ENCODE data around the gene SLC44A2.
A peak's percentile ranks its signal among the peaks of the same experiment; 100 is the strongest.

The SLC44A2 gene

DNA sequence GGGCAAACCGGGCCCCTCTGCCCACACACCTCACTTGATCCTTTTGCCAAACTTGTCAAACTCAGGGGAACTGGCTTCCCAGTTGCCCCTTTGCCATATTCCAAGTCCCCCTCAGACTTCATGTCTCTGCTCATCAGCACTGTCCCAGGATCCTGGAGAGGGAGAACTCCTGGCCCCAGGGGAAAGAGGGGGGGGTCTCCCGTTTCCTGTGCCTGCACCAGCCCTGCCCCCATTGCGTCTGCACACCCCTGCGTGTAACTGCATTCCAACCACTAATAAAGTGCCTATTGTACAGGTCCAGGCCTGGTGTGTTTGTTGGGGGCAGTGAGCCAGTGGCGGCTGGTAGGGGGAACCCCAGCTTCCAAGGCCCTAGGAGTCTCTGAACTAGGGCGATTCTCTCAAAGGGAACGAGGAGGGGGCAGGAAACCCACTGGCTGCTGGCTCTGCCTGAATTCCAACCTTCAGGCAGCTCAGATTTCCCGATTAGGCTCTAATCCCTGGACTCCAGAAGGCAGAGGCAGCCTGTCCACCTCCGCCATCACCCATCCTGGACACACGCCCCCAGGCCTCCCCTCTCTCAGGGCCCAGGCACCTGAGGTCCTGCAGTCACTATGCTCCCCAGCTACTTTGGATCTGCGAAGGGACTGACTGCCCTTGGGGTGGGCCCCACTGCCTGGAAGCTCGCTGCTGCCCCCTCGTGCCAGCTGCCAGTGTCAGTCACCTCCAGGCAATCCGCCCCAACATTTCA is 19.1 kb downstream of the SLC44A2 start (continued):
- TF ChIP-seq, protein P1, sequence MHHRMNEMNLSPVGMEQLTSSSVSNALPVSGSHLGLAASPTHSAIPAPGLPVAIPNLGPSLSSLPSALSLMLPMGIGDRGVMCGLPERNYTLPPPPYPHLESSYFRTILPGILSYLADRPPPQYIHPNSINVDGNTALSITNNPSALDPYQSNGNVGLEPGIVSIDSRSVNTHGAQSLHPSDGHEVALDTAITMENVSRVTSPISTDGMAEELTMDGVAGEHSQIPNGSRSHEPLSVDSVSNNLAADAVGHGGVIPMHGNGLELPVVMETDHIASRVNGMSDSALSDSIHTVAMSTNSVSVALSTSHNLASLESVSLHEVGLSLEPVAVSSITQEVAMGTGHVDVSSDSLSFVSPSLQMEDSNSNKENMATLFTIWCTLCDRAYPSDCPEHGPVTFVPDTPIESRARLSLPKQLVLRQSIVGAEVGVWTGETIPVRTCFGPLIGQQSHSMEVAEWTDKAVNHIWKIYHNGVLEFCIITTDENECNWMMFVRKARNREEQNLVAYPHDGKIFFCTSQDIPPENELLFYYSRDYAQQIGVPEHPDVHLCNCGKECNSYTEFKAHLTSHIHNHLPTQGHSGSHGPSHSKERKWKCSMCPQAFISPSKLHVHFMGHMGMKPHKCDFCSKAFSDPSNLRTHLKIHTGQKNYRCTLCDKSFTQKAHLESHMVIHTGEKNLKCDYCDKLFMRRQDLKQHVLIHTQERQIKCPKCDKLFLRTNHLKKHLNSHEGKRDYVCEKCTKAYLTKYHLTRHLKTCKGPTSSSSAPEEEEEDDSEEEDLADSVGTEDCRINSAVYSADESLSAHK (tag by site-specific recombination; IDR thresholded peaks at IDR 0.05) = no peak
- TF ChIP-seq ZNF677 (tag by site-specific recombination; IDR thresholded peaks at IDR 0.05) (0 out of 2 replicates have a peak, but pooled peaks have one; percentile 1), ZNF670 (tag by site-specific recombination; IDR thresholded peaks at IDR 0.05; ENCODE audit: low read depth) (no peak), ZNF223 (tag by site-specific recombination; IDR thresholded peaks at IDR 0.05) (peak; percentile 45; the same call in 1 of the 2 replicates), ZNF830 (tag by site-specific recombination; IDR thresholded peaks at IDR 0.05; ENCODE audit: low read depth) (no peak), GFI1B (tag by site-specific recombination; IDR thresholded peaks at IDR 0.05) (no peak), ZNF274 (IDR thresholded peaks at IDR 0.05; ENCODE audit: low read length) (no peak), ZNF274 (tag by site-specific recombination; IDR thresholded peaks at IDR 0.05; ENCODE audit: borderline replicate concordance) (no peak), ZBTB1 (tag by site-specific recombination; IDR thresholded peaks at IDR 0.05) (no peak), ZNF324 (tag by site-specific recombination; IDR thresholded peaks at IDR 0.05) (no peak), ZNF626 (tag by site-specific recombination; IDR thresholded peaks at IDR 0.05) (no peak), ZNF23 (tag by site-specific recombination; IDR thresholded peaks at IDR 0.05; ENCODE audit: borderline replicate concordance) (no peak), OVOL3 (tag by site-specific recombination; IDR thresholded peaks at IDR 0.05) (no peak), ZNF335 (tag by site-specific recombination; conservative IDR thresholded peaks at IDR 0.05) (no peak; the same call in 1 of the 2 replicates), SCRT2 (tag by site-specific recombination; IDR thresholded peaks at IDR 0.05) (no peak), ZSCAN23 (tag by site-specific recombination; IDR thresholded peaks at IDR 0.05) (no peak), ZNF155 (tag by site-specific recombination; IDR thresholded peaks at IDR 0.05) (no peak), ZNF211 (tag by site-specific recombination; IDR thresholded peaks at IDR 0.05; ENCODE audit: low read depth) (no peak), ZNF10 (tag by site-specific recombination; IDR thresholded peaks at IDR 0.05) (peak; percentile 67; the same call in 1 of the 2 replicates), TCF7L2 (IDR thresholded peaks at IDR 0.05; ENCODE audit: borderline replicate concordance, low read depth, low read length) (no peak), ZFHX2 (tag by site-specific recombination; conservative IDR thresholded peaks at IDR 0.05) (peak; percentile 73), GLIS2 (tag by site-specific recombination; IDR thresholded peaks at IDR 0.05) (peak; percentile 91), MZF1 (tag by site-specific recombination; IDR thresholded peaks at IDR 0.05; ENCODE audit: borderline replicate concordance) (no peak), KLF10 (tag by site-specific recombination; IDR thresholded peaks at IDR 0.05) (no peak), YY2 (tag by site-specific recombination; IDR thresholded peaks at IDR 0.05) (no peak), ZNF433 (tag by site-specific recombination; IDR thresholded peaks at IDR 0.05; ENCODE audit: low read depth) (no peak)
- TF ChIP-seq, protein P2, sequence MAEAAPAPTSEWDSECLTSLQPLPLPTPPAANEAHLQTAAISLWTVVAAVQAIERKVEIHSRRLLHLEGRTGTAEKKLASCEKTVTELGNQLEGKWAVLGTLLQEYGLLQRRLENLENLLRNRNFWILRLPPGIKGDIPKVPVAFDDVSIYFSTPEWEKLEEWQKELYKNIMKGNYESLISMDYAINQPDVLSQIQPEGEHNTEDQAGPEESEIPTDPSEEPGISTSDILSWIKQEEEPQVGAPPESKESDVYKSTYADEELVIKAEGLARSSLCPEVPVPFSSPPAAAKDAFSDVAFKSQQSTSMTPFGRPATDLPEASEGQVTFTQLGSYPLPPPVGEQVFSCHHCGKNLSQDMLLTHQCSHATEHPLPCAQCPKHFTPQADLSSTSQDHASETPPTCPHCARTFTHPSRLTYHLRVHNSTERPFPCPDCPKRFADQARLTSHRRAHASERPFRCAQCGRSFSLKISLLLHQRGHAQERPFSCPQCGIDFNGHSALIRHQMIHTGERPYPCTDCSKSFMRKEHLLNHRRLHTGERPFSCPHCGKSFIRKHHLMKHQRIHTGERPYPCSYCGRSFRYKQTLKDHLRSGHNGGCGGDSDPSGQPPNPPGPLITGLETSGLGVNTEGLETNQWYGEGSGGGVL (tag by site-specific recombination; IDR thresholded peaks at IDR 0.05) = no peak
- TF ChIP-seq, protein P3, sequence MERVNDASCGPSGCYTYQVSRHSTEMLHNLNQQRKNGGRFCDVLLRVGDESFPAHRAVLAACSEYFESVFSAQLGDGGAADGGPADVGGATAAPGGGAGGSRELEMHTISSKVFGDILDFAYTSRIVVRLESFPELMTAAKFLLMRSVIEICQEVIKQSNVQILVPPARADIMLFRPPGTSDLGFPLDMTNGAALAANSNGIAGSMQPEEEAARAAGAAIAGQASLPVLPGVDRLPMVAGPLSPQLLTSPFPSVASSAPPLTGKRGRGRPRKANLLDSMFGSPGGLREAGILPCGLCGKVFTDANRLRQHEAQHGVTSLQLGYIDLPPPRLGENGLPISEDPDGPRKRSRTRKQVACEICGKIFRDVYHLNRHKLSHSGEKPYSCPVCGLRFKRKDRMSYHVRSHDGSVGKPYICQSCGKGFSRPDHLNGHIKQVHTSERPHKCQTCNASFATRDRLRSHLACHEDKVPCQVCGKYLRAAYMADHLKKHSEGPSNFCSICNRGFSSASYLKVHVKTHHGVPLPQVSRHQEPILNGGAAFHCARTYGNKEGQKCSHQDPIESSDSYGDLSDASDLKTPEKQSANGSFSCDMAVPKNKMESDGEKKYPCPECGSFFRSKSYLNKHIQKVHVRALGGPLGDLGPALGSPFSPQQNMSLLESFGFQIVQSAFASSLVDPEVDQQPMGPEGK (tag by site-specific recombination; IDR thresholded peaks at IDR 0.05) = peak; percentile 49; the same call in 1 of the 2 replicates
- TF ChIP-seq, protein P4, sequence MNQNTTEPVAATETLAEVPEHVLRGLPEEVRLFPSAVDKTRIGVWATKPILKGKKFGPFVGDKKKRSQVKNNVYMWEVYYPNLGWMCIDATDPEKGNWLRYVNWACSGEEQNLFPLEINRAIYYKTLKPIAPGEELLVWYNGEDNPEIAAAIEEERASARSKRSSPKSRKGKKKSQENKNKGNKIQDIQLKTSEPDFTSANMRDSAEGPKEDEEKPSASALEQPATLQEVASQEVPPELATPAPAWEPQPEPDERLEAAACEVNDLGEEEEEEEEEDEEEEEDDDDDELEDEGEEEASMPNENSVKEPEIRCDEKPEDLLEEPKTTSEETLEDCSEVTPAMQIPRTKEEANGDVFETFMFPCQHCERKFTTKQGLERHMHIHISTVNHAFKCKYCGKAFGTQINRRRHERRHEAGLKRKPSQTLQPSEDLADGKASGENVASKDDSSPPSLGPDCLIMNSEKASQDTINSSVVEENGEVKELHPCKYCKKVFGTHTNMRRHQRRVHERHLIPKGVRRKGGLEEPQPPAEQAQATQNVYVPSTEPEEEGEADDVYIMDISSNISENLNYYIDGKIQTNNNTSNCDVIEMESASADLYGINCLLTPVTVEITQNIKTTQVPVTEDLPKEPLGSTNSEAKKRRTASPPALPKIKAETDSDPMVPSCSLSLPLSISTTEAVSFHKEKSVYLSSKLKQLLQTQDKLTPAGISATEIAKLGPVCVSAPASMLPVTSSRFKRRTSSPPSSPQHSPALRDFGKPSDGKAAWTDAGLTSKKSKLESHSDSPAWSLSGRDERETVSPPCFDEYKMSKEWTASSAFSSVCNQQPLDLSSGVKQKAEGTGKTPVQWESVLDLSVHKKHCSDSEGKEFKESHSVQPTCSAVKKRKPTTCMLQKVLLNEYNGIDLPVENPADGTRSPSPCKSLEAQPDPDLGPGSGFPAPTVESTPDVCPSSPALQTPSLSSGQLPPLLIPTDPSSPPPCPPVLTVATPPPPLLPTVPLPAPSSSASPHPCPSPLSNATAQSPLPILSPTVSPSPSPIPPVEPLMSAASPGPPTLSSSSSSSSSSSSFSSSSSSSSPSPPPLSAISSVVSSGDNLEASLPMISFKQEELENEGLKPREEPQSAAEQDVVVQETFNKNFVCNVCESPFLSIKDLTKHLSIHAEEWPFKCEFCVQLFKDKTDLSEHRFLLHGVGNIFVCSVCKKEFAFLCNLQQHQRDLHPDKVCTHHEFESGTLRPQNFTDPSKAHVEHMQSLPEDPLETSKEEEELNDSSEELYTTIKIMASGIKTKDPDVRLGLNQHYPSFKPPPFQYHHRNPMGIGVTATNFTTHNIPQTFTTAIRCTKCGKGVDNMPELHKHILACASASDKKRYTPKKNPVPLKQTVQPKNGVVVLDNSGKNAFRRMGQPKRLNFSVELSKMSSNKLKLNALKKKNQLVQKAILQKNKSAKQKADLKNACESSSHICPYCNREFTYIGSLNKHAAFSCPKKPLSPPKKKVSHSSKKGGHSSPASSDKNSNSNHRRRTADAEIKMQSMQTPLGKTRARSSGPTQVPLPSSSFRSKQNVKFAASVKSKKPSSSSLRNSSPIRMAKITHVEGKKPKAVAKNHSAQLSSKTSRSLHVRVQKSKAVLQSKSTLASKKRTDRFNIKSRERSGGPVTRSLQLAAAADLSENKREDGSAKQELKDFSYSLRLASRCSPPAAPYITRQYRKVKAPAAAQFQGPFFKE (tag by site-specific recombination; IDR thresholded peaks at IDR 0.05; ENCODE audit: borderline replicate concordance) = no peak
